ENCODE results near the gene LIMA1. TPM values are rescaled to one million over a fixed set of nuclear protein-coding genes. Genes with fewer than 3 reads are reported as not detected.
"Not testable (repeated sequence)": the region's sequence is repeated elsewhere in the genome, so short reads cannot be mapped to it uniquely, and the experiment has no call there.

LIMA1 gene
- total RNA-seq, 3 donors from 2014 or later (not counting 1 experiment from before 2014, with no cell fraction given), result 12.0 to 16.2 (median 13.7) TPM

GRCh38 chr12:50317203-50317602 lies 33.9 kb upstream of the LIMA1 start:
- Mint-ChIP-seq H3K4me1 (no peaks in the 10 kb centered on the region), H3K4me3 (no peak overlapping the region), H3K27me3 (ENCODE audit: low read depth in 2 of 2) (no peaks in the 10 kb centered on the region), H3K9me3 (no peaks in the 10 kb centered on the region), H3K27ac (no peak overlapping the region), H3K36me3 (no peaks in the 10 kb centered on the region)
- H3K4me3 ChIP-seq (ENCODE audit: low read length), result no peak overlapping the region
- H3K27ac ChIP-seq (ENCODE audit: low read length), result no peak overlapping the region
- no peaks in the 10 kb centered on the region for H3K36me3 ChIP-seq (ENCODE audit: control insufficient read depth, insufficient read depth, low read length)
- H3K9me3 ChIP-seq (ENCODE audit: control insufficient read depth, insufficient read depth, low read length), result no peaks in the 10 kb centered on the region
- H3K4me1 ChIP-seq (ENCODE audit: control insufficient read depth, insufficient read depth, low read length), result no peaks in the 10 kb centered on the region
- no peak for TF ChIP-seq CTCF (IDR thresholded peaks at IDR 0.05)
- intact Hi-C loops (cut with micrococcal nuclease), result loop anchor here (10.0 kb wide), 1 partner anchor 232 kb away; the partner anchor contains the start of gene SMARCD1
- 75% methylated on average over 1 of the region's 1 CpG for WGBS (ENCODE audit: insufficient coverage)
- ATAC-seq, result no peak
- no peak for DNase-seq
- no peaks in the 10 kb centered on the region for H3K27me3 ChIP-seq (ENCODE audit: control insufficient read depth, insufficient read depth, low read length)

- WGBS (ENCODE audit: insufficient coverage), result 96% methylated on average over 9 of the region's 9 CpGs
- H3K36me3 Mint-ChIP-seq, result no peaks in the 10 kb centered on the region
- H3K4me1 Mint-ChIP-seq, result no peaks in the 10 kb centered on the region
- H3K4me3 Mint-ChIP-seq, result no peak overlapping the region
- no peak for DNase-seq
- Histone ChIP-seq H3K4me3 (ENCODE audit: low read length) (no peak overlapping the region), H3K9me3 (ENCODE audit: control insufficient read depth, insufficient read depth, low read length) (no peaks in the 10 kb centered on the region), H3K27me3 (ENCODE audit: control insufficient read depth, insufficient read depth, low read length) (no peaks in the 10 kb centered on the region), H3K4me1 (ENCODE audit: control insufficient read depth, insufficient read depth, low read length) (no peaks in the 10 kb centered on the region), H3K27ac (ENCODE audit: low read length) (no peak overlapping the region), H3K36me3 (ENCODE audit: control insufficient read depth, insufficient read depth, low read length) (no peaks in the 10 kb centered on the region)
- intact Hi-C loops (cut with micrococcal nuclease), result loop anchor here (10.0 kb wide), 1 partner anchor 231 kb away; the partner anchor contains the start of gene SMARCD1
- H3K9me3 Mint-ChIP-seq, result no peaks in the 10 kb centered on the region
- ATAC-seq, result no peak
- no peaks in the 10 kb centered on the region for H3K27me3 Mint-ChIP-seq (ENCODE audit: low read depth in 2 of 2)
- TF ChIP-seq CTCF (IDR thresholded peaks at IDR 0.05), result no peak
- no peak overlapping the region for H3K27ac Mint-ChIP-seq
These were observed 32.5 kb upstream of the LIMA1 start for GRCh38 chr12:50315803-50316202.

- H3K4me1 Mint-ChIP-seq, result no peaks in the 10 kb centered on the region
- Histone ChIP-seq H3K27me3 (ENCODE audit: control insufficient read depth, insufficient read depth, low read length) (no peaks in the 10 kb centered on the region), H3K27ac (ENCODE audit: low read length) (no peak overlapping the region), H3K4me3 (ENCODE audit: low read length) (no peak overlapping the region), H3K9me3 (ENCODE audit: control insufficient read depth, insufficient read depth, low read length) (no peaks in the 10 kb centered on the region), H3K4me1 (ENCODE audit: control insufficient read depth, insufficient read depth, low read length) (no peaks in the 10 kb centered on the region), H3K36me3 (ENCODE audit: control insufficient read depth, insufficient read depth, low read length) (no peaks in the 10 kb centered on the region)
- H3K4me3 Mint-ChIP-seq, result no peak overlapping the region
- no peaks in the 10 kb centered on the region for H3K9me3 Mint-ChIP-seq
- no peaks in the 10 kb centered on the region for H3K36me3 Mint-ChIP-seq
- no peak overlapping the region for H3K27ac Mint-ChIP-seq
- intact Hi-C loops (cut with micrococcal nuclease), result loop anchor here (10.0 kb wide), 1 partner anchor 230 kb away; the partner anchor contains the start of gene SMARCD1
- H3K27me3 Mint-ChIP-seq (ENCODE audit: low read depth in 2 of 2), result no peaks in the 10 kb centered on the region
- peak in 1 of 2 donors; percentile 40 for DNase-seq
- no peak for TF ChIP-seq CTCF (IDR thresholded peaks at IDR 0.05)
- no peak for ATAC-seq
- 78% methylated on average over 6 of the region's 7 CpGs for WGBS (ENCODE audit: insufficient coverage)
These were observed 31.5 kb upstream of the LIMA1 start for GRCh38 chr12:50314636-50315312.

GRCh38 chr12:50313971-50314370 lies 30.7 kb upstream of the LIMA1 start:
- H3K4me1 Mint-ChIP-seq; H3K9me3 ChIP-seq (ENCODE audit: control insufficient read depth, insufficient read depth, low read length); H3K27me3 Mint-ChIP-seq (ENCODE audit: low read depth in 2 of 2); H3K4me1 ChIP-seq (ENCODE audit: control insufficient read depth, insufficient read depth, low read length); DNase-seq; H3K9me3 Mint-ChIP-seq; H3K27me3 ChIP-seq (ENCODE audit: control insufficient read depth, insufficient read depth, low read length); H3K4me3 Mint-ChIP-seq; H3K36me3 Mint-ChIP-seq; ATAC-seq; H3K36me3 ChIP-seq (ENCODE audit: control insufficient read depth, insufficient read depth, low read length); H3K27ac ChIP-seq (ENCODE audit: low read length); H3K4me3 ChIP-seq (ENCODE audit: low read length); H3K27ac Mint-ChIP-seq: not testable (repeated sequence)
- WGBS (ENCODE audit: insufficient coverage), result 78% methylated on average over 7 of the region's 8 CpGs
- intact Hi-C loops (cut with micrococcal nuclease), result loop anchor here (10.0 kb wide), 1 partner anchor 229 kb away; the partner anchor contains the start of gene SMARCD1

All from natural killer cell (primary cell).